Measurements from ENCODE around the gene VPS29.

Gene VPS29

GRCh38 chr12:110458756-110459155 lies 43.2 kb downstream of the VPS29 start:
- no peak overlapping the region for H3K4me3 ChIP-seq (ENCODE audit: low read length)
- no peak for DNase-seq (ENCODE audit: low read depth)
- TF ChIP-seq, protein P1, sequence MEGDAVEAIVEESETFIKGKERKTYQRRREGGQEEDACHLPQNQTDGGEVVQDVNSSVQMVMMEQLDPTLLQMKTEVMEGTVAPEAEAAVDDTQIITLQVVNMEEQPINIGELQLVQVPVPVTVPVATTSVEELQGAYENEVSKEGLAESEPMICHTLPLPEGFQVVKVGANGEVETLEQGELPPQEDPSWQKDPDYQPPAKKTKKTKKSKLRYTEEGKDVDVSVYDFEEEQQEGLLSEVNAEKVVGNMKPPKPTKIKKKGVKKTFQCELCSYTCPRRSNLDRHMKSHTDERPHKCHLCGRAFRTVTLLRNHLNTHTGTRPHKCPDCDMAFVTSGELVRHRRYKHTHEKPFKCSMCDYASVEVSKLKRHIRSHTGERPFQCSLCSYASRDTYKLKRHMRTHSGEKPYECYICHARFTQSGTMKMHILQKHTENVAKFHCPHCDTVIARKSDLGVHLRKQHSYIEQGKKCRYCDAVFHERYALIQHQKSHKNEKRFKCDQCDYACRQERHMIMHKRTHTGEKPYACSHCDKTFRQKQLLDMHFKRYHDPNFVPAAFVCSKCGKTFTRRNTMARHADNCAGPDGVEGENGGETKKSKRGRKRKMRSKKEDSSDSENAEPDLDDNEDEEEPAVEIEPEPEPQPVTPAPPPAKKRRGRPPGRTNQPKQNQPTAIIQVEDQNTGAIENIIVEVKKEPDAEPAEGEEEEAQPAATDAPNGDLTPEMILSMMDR (conservative IDR thresholded peaks at IDR 0.05; ENCODE audit: low read depth, low read length): no peak

- no peak for DNase-seq (ENCODE audit: low read depth)
- TF ChIP-seq, protein P1 (conservative IDR thresholded peaks at IDR 0.05; ENCODE audit: low read depth, low read length): no peak
- H3K4me3 ChIP-seq (ENCODE audit: low read length): no peak overlapping the region
Observed at GRCh38 chr12:110453569-110454296, 48.2 kb downstream of the VPS29 start.

DNA sequence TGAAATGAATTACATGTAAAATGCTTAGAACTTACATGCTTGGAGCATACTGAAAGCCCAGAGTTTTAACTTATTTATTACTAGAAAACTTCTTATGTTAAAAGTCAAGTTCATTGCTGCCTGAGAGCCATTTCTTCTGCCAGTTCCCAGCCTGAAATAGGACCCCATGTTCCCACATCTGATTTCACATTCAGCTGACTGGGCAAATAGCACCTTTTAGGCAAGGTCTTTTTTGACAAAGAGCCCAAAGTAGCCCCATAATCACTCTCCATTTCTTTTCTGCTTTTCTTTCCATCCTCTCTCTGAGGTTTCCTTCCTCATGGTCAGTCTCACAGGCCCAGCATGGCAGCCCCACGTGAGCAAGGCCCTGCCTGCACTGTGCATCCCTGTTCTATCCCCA lies 50.6 kb downstream of the VPS29 start:
- no peak overlapping the region for H3K4me3 ChIP-seq (ENCODE audit: low read length)
- DNase-seq (ENCODE audit: low read depth): no peak
- TF ChIP-seq, protein P1 (conservative IDR thresholded peaks at IDR 0.05; ENCODE audit: low read depth, low read length): no peak

DNA sequence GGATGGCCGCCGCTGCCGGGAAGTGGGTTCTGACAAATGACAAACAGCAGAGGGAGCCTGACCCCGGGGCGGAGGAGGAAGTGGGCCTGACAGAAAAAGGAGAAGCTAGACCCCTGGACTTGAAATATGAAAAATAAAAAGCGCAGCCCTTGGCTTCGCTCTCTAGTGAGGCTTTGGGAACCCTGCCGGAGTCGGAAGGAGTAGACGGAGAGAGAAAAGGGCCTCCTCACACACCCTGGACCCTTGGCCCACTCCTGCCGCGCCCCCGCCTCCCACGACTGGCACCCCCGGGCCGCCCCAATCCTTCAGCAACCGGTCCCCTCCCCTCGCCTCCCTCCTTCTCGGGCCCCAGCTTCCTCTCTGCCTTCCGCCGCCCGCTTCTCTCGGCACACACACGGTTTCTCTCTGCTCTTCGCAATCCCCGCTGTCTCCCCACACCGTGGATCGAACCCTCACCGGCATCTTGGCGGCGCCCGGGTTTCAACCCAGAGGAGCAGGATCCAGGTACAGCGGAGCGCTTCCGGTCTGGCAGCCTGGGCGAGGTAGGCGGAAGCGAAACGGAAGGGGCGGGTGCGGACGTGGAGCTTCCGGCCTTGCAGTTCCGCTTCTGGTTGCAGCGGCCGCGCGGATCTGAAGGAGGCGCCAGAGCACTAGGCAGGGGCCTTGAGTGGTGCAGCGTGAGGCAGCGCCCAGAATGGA lies 52.0 kb downstream of the VPS29 start, which contains the start of gene ARPC3:
ARPC3 (minus strand) TSS at position 539 of the 699 bp plus-strand sequence; CDS start at position 462, 77 bp downstream.
- peak; percentile 70 for DNase-seq (ENCODE audit: low read depth)
- H3K4me3 ChIP-seq (ENCODE audit: low read length): peak within 1 kb of the TSS; percentile 93
- TF ChIP-seq, protein P1 (conservative IDR thresholded peaks at IDR 0.05; ENCODE audit: low read depth, low read length): peak; percentile 87

DNA sequence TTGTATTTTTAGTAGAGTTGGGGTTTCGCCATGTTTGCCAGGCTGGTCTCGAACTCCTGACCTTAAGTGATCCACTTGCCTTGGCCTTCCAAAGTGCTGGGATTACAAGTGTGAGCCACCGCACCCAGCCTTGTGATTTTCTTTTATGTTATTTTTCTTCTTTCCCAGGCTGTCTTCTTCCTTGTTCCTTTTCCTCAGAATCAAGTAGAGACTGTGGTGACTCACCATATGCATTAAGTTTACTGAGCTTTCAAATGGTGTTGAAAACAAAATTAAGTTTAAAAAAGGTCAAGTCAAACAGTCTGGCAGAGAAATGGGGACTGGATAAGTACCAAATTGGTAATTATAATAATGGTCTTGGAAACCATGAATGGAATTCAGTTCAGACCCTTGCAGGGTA lies 57.5 kb downstream of the VPS29 start:
- no peak for DNase-seq (ENCODE audit: low read depth)
- H3K4me3 ChIP-seq (ENCODE audit: low read length): no peak overlapping the region
- TF ChIP-seq, protein P1 (conservative IDR thresholded peaks at IDR 0.05; ENCODE audit: low read depth, low read length): no peak
